HEK293 (cell line): ENCODE data around the gene KCNH5.

Experiments
- CTCF ChIP-seq: fragments of 450-650 bp; formaldehyde crosslinking; IDR thresholded peaks from 2 replicates; pipeline ENCODE4 v1.5.1; 2016; ENCODE audit warnings: missing biosample characterization, missing genetic modification characterization
- TCF7L2 ChIP-seq: IDR thresholded peaks from 2 replicates; pipeline ENCODE4 v1.6.1; 2011; ENCODE audit warnings: low read depth, mild to moderate bottlenecking, inconsistent platforms, low read length, moderate library complexity, borderline replicate concordance
- YY1 ChIP-seq: fragments of 450-650 bp; formaldehyde crosslinking; IDR thresholded peaks from 2 replicates; pipeline ENCODE4 v1.5.1; 2018; ENCODE audit warnings: missing biosample characterization, missing genetic modification characterization
- ZBTB17 ChIP-seq: fragments of 450-650 bp; formaldehyde crosslinking; IDR thresholded peaks from 2 replicates; pipeline ENCODE4 v1.5.1; 2016; ENCODE audit warnings: missing biosample characterization, missing genetic modification characterization
- ZFHX2 ChIP-seq: fragments of 450-650 bp; formaldehyde crosslinking; conservative IDR thresholded peaks from 2 replicates; pipeline ENCODE4 v1.5.1; 2016; ENCODE audit warnings: missing biosample characterization, missing genetic modification characterization
- ZNF24 ChIP-seq: fragments of 450-650 bp; formaldehyde crosslinking; IDR thresholded peaks from 2 replicates; pipeline ENCODE4 v1.5.1; 2016; ENCODE audit warnings: missing biosample characterization, missing genetic modification characterization
- ZNF302 ChIP-seq: fragments of 450-650 bp; formaldehyde crosslinking; IDR thresholded peaks from 2 replicates; pipeline ENCODE4 v1.5.1; 2016; ENCODE audit warnings: missing biosample characterization, missing genetic modification characterization, low read depth
- TF ChIP-seq, protein P1 (sequence below): IDR thresholded peaks from 2 replicates; pipeline ENCODE4 v1.6.1; 2011; ENCODE audit warnings: mild to moderate bottlenecking, low read depth, low read length, borderline replicate concordance

- TF ChIP-seq CTCF (tag by site-specific recombination) (no peak), ZFHX2 (tag by site-specific recombination) (no peak), ZBTB17 (tag by site-specific recombination) (no peak), YY1 (tag by site-specific recombination) (no peak), ZNF24 (tag by site-specific recombination) (no peak), ZNF302 (tag by site-specific recombination) (no peak), TCF7L2 (no peak)
- TF ChIP-seq, protein P1, sequence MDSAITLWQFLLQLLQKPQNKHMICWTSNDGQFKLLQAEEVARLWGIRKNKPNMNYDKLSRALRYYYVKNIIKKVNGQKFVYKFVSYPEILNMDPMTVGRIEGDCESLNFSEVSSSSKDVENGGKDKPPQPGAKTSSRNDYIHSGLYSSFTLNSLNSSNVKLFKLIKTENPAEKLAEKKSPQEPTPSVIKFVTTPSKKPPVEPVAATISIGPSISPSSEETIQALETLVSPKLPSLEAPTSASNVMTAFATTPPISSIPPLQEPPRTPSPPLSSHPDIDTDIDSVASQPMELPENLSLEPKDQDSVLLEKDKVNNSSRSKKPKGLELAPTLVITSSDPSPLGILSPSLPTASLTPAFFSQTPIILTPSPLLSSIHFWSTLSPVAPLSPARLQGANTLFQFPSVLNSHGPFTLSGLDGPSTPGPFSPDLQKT: no peak
These were observed 130.4 kb downstream of the KCNH5 start for GRCh38 chr14:62914873-62915272.
